HCT116 (cell line): Measurements from ENCODE around the gene LAMA1. TPM values are rescaled to one million over a fixed set of nuclear protein-coding genes. Genes with fewer than 3 reads are reported as not detected.

Source experiments
- ATAC-seq: fragments of 200-7000 bp; cut with Tn5 transposase; 2 replicates; pipeline ENCODE4 v1.9.1; 2020; ENCODE audit warnings: mild to moderate bottlenecking, moderate library complexity
- BruUV-seq: library from RNA; stranded (reverse); fragments of 400-500 nt; replicated peaks from 2 replicates; lab custom pipeline; 2021; lab: Mats Ljungman, UMichigan
- CTCF ChIA-PET: fragments of 300-600 bp; sonication (Branson Sonifier 250); formaldehyde crosslinking; loops from one replicate; lab custom pipeline; 2021; ENCODE audit warnings: antibody characterized with exemption; lab: Charles Lee
- POLR2A ChIA-PET: fragments of 300-600, 350-600 bp; sonication (Branson Sonifier 250); formaldehyde crosslinking; loops from one replicate; lab custom pipeline; 2021; ENCODE audit warnings: antibody characterized with exemption; lab: Charles Lee
- RAD21 ChIA-PET, 2 experiments: fragments of 300-600 bp; sonication (Branson Sonifier 250); formaldehyde crosslinking; loops; one replicate each; lab custom pipeline; 2023; ENCODE audit warnings: low total read pairs in 2 of 2; ENCODE audit not compliant: uncharacterized antibody in 2 of 2, unreplicated experiment in 2 of 2, low non-redundant PET in 1 of 2; lab: Charles Lee
- DNase-seq: peaks from one replicate; pipeline ENCODE4 v3.0.0-alpha.2; 2010; ENCODE audit warnings: low read depth, low spot score
- H2AFZ ChIP-seq: fragments of 200-600 bp; shearing (Covaris generic), sonication (generic); 2 replicates; pipeline ENCODE4 v1.6.1; 2017; ENCODE audit warnings: low read depth, mixed run types, mixed read lengths, antibody characterized with exemption, low read length; ENCODE audit not compliant: poor library complexity, severe bottlenecking
- H3K27ac ChIP-seq: 2 replicates; pipeline ENCODE4 v1.5.1; 2012; ENCODE audit warnings: low read depth, low read length
- H3K27me3 ChIP-seq: fragments of 200-600 bp; sonication (generic); 2 replicates; pipeline ENCODE4 v1.6.1; 2016; ENCODE audit warnings: mixed run types, low read length, mixed read lengths; ENCODE audit not compliant: insufficient read depth
- H3K36me3 ChIP-seq, 2 experiments: fragments of 200-500 bp in 1 of 2; fragments of 200-600 bp in 1 of 2; sonication (Bioruptor generic) in 1 of 2; sonication (generic) in 1 of 2; 2 replicates each; pipeline versions ENCODE4 v1.5.1 to v1.6.1; 2014 to 2016; ENCODE audit warnings: low read length in 2 of 2, inconsistent platforms in 1 of 2, mixed read lengths in 1 of 2, mixed run types in 1 of 2; ENCODE audit not compliant: insufficient read depth in 2 of 2, control insufficient read depth in 1 of 2
- H3K4me1 ChIP-seq, 2 experiments: fragments of 200-600 bp in 1 of 2; sonication (generic) in 1 of 2; 2 replicates each; pipeline versions ENCODE4 v1.5.1 to v1.6.1; 2012 to 2017; ENCODE audit warnings: low read length in 2 of 2, inconsistent platforms in 1 of 2, mild to moderate bottlenecking in 1 of 2, mixed read lengths in 1 of 2, mixed run types in 1 of 2, moderate library complexity in 1 of 2; ENCODE audit not compliant: insufficient read depth in 2 of 2, control insufficient read depth in 1 of 2
- H3K4me2 ChIP-seq: fragments of 200-600 bp; sonication (generic); 2 replicates; pipeline ENCODE4 v1.6.1; 2017; ENCODE audit warnings: mixed run types, low read length, mixed read lengths
- H3K4me3 ChIP-seq, 2 experiments: fragments of 200-600 bp in 1 of 2; sonication (generic) in 1 of 2; replicated peaks in 1 of 2; 2 replicates each; pipeline ENCODE4 v1.5.1; 2011 to 2016; ENCODE audit warnings: low read length in 2 of 2, control low read depth in 1 of 2, low read depth in 1 of 2, mild to moderate bottlenecking in 1 of 2, mixed read lengths in 1 of 2, mixed run types in 1 of 2
- H3K79me2 ChIP-seq: fragments of 200-600 bp; sonication (generic); 2 replicates; pipeline ENCODE4 v1.6.1; 2017; ENCODE audit warnings: mild to moderate bottlenecking, mixed run types, low read length, moderate library complexity, mixed read lengths; ENCODE audit not compliant: insufficient read depth
- H3K9ac ChIP-seq: fragments of 200-600 bp; sonication (generic); 2 replicates; pipeline ENCODE4 v1.6.1; 2016; ENCODE audit warnings: low read length, mixed read lengths
- H3K9me2 ChIP-seq: fragments of 200-600 bp; sonication (generic), shearing (Covaris generic); 2 replicates; pipeline ENCODE4 v1.6.1; 2017; ENCODE audit warnings: mixed run types, mild to moderate bottlenecking, moderate library complexity; ENCODE audit not compliant: insufficient read depth
- H3K9me3 ChIP-seq, 2 experiments: fragments of 200-500 bp in 1 of 2; fragments of 200-600 bp in 1 of 2; sonication (Bioruptor generic) in 1 of 2; sonication (generic) in 1 of 2; 2 replicates each; pipeline ENCODE4 v1.6.1; 2014 to 2017; ENCODE audit warnings: low read length in 2 of 2, mixed read lengths in 2 of 2, inconsistent platforms in 1 of 2, low read depth in 1 of 2, mild to moderate bottlenecking in 1 of 2, mixed run types in 1 of 2, moderate library complexity in 1 of 2; ENCODE audit not compliant: control insufficient read depth in 1 of 2, insufficient read depth in 1 of 2
- H4K20me1 ChIP-seq: fragments of 200-600 bp; sonication (generic), shearing (Covaris generic); 2 replicates; pipeline ENCODE4 v1.6.1; 2017; ENCODE audit warnings: mixed run types, mild to moderate bottlenecking, moderate library complexity; ENCODE audit not compliant: insufficient read depth
- CBX3 ChIP-seq: IDR thresholded peaks from 2 replicates; pipeline ENCODE4 v1.6.1; 2012; ENCODE audit warnings: low read depth
- CEBPB ChIP-seq: IDR thresholded peaks from 2 replicates; pipeline ENCODE4 v1.6.1; 2012; ENCODE audit warnings: low read depth
- CTCF ChIP-seq, 3 experiments: fragments of 200-600 bp in 1 of 3; sonication (generic) in 1 of 3; IDR thresholded peaks in 2 of 3; conservative IDR thresholded peaks in 1 of 3; 2 replicates each; pipeline ENCODE4 v1.5.1; 2012 to 2017; ENCODE audit warnings: low read depth in 2 of 3, low read length in 2 of 3, antibody characterized with exemption in 1 of 3, borderline replicate concordance in 1 of 3, control low read depth in 1 of 3, mild to moderate bottlenecking in 1 of 3, mixed read lengths in 1 of 3, mixed run types in 1 of 3, moderate library complexity in 1 of 3; ENCODE audit not compliant: insufficient read depth in 1 of 3
- EGR1 ChIP-seq: IDR thresholded peaks from 2 replicates; pipeline ENCODE4 v1.6.1; 2012; ENCODE audit warnings: low read depth
- ELF1 ChIP-seq: IDR thresholded peaks from 2 replicates; pipeline ENCODE4 v1.6.1; 2012; ENCODE audit warnings: low read depth, borderline replicate concordance
- EZH2phosphoT487 ChIP-seq: fragments of 200-600 bp; IDR thresholded peaks from 2 replicates; pipeline ENCODE4 v1.6.1; 2018; ENCODE audit warnings: antibody characterized with exemption, borderline replicate concordance
- FOSL1 ChIP-seq: IDR thresholded peaks from 2 replicates; pipeline ENCODE4 v1.6.1; 2012; ENCODE audit warnings: low read depth
- JUND ChIP-seq: IDR thresholded peaks from 2 replicates; pipeline ENCODE4 v1.6.1; 2012
- POLR2A ChIP-seq: IDR thresholded peaks from 2 replicates; pipeline ENCODE4 v1.7.0; 2011; ENCODE audit warnings: borderline replicate concordance; ENCODE audit not compliant: insufficient read depth, insufficient read length; ENCODE audit errors: extremely low read depth
- POLR2AphosphoS5 ChIP-seq: IDR thresholded peaks from 2 replicates; pipeline ENCODE4 v1.6.1; 2011; ENCODE audit warnings: mild to moderate bottlenecking, low read depth, low read length, moderate library complexity
- RAD21 ChIP-seq: IDR thresholded peaks from 2 replicates; pipeline ENCODE4 v1.6.1; 2012; ENCODE audit warnings: low read depth, mild to moderate bottlenecking
- REST ChIP-seq: IDR thresholded peaks from 2 replicates; pipeline ENCODE4 v1.6.1; 2012; ENCODE audit warnings: low read depth
- SIN3A ChIP-seq: IDR thresholded peaks from 2 replicates; pipeline ENCODE4 v1.6.1; 2012; ENCODE audit warnings: low read depth
- SRF ChIP-seq: IDR thresholded peaks from 2 replicates; pipeline ENCODE4 v1.6.1; 2012; ENCODE audit warnings: low read depth
- TCF7L2 ChIP-seq: IDR thresholded peaks from 2 replicates; pipeline ENCODE4 v1.7.0; 2011; ENCODE audit warnings: borderline replicate concordance, inconsistent platforms; ENCODE audit not compliant: insufficient read depth, insufficient read length; ENCODE audit errors: extremely low read depth
- YY1 ChIP-seq: IDR thresholded peaks from 2 replicates; pipeline ENCODE4 v1.6.1; 2011; ENCODE audit warnings: low read length, low read depth, moderate library complexity, mild to moderate bottlenecking; ENCODE audit not compliant: insufficient replicate concordance; ENCODE audit errors: extremely low read depth
- ZFX ChIP-seq: fragments of 450-650 bp; IDR thresholded peaks from 2 replicates; pipeline ENCODE4 v1.6.1; 2017
- ZNF274 ChIP-seq: fragments of 200-500 bp; sonication (Bioruptor generic); IDR thresholded peaks from 2 replicates; pipeline ENCODE4 v1.6.1; 2014; ENCODE audit warnings: mild to moderate bottlenecking, low read depth, low read length, inconsistent platforms
- intact Hi-C: fragments of 100-400 bp; cut with micrococcal nuclease; formaldehyde crosslinking; loops from 2 replicates; pipeline ENCODE4 v1.10.0; 2022
- total RNA-seq: library from RNA; stranded (reverse); gene quantifications from one replicate; pipeline ENCODE4 v1.2.1, GENCODE V29; 2021; ENCODE audit not compliant: unreplicated experiment
- TF ChIP-seq, protein P1 (sequence below): IDR thresholded peaks from 2 replicates; pipeline ENCODE4 v1.6.1; 2011; ENCODE audit warnings: mild to moderate bottlenecking, low read length, moderate library complexity; ENCODE audit not compliant: insufficient replicate concordance; ENCODE audit errors: extremely low read depth
- TF ChIP-seq, protein P2 (sequence below): IDR thresholded peaks from 2 replicates; pipeline ENCODE4 v1.6.1; 2012

Gene LAMA1
- total RNA-seq, 1 experiment from 2014 or later, result 0.05 TPM

GRCh38 chr18:7011142-7011541, 106.5 kb downstream of the LAMA1 start:
- BruUV-seq, result no TSS peak
- Histone ChIP-seq H3K9me3 (peaks cover 0 to 4% of the 10 kb centered on the region in 2 experiments; a peak in 1 of 4 replicates), H3K27ac (no peak overlapping the region), H3K9me2 (no peaks in the 10 kb centered on the region), H3K4me1 (no peaks in the 10 kb centered on the region), H3K36me3 (no peaks in the 10 kb centered on the region), H3K27me3 (no peaks in the 10 kb centered on the region), H3K4me2 (no peak overlapping the region), H3K79me2 (no peaks in the 10 kb centered on the region), H3K9ac (no peak overlapping the region), H3K4me3 (no peak overlapping the region), H4K20me1 (no peaks in the 10 kb centered on the region), H2AFZ (no peak overlapping the region)
- ATAC-seq (no peak), DNase-seq (no peak)
- POLR2A ChIA-PET, result no interaction called here
- RAD21 ChIA-PET, result no interaction called here
- CTCF ChIA-PET, result no interaction called here
- intact Hi-C loops, result no loop called here
- no peak for TF ChIP-seq CTCF (IDR thresholded peaks at IDR 0.05 in 2 of 3, conservative IDR thresholded peaks at IDR 0.05 in 1 of 3; ENCODE audit: borderline replicate concordance in 1 of 3, insufficient read depth in 1 of 3, low read depth in 2 of 3, low read length in 2 of 3)
- TF ChIP-seq POLR2A, result no peak
- TF ChIP-seq JUND, result no peak
- TF ChIP-seq RAD21, result no peak
- no peak for TF ChIP-seq FOSL1
- TF ChIP-seq, protein P1, sequence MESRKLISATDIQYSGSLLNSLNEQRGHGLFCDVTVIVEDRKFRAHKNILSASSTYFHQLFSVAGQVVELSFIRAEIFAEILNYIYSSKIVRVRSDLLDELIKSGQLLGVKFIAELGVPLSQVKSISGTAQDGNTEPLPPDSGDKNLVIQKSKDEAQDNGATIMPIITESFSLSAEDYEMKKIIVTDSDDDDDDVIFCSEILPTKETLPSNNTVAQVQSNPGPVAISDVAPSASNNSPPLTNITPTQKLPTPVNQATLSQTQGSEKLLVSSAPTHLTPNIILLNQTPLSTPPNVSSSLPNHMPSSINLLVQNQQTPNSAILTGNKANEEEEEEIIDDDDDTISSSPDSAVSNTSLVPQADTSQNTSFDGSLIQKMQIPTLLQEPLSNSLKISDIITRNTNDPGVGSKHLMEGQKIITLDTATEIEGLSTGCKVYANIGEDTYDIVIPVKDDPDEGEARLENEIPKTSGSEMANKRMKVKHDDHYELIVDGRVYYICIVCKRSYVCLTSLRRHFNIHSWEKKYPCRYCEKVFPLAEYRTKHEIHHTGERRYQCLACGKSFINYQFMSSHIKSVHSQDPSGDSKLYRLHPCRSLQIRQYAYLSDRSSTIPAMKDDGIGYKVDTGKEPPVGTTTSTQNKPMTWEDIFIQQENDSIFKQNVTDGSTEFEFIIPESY, result no peak
- TF ChIP-seq ZNF274, result no peak
- no peak for TF ChIP-seq EZH2phosphoT487
- no peak for TF ChIP-seq ELF1
- TF ChIP-seq ZFX, result no peak
- no peak for TF ChIP-seq POLR2AphosphoS5
- TF ChIP-seq REST, result no peak
- no peak for TF ChIP-seq SIN3A
- TF ChIP-seq YY1, result no peak
- TF ChIP-seq CBX3, result no peak
- TF ChIP-seq TCF7L2, result no peak
- TF ChIP-seq, protein P2, sequence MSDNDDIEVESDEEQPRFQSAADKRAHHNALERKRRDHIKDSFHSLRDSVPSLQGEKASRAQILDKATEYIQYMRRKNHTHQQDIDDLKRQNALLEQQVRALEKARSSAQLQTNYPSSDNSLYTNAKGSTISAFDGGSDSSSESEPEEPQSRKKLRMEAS, result no peak
- TF ChIP-seq SRF, result no peak
- no peak for TF ChIP-seq EGR1
- no peak for TF ChIP-seq CEBPB
